Endothelial cell of umbilical vein (primary cell): Measurements from ENCODE around the gene PDE6C. TPM values are rescaled to one million over a fixed set of nuclear protein-coding genes. Genes with fewer than 3 reads are reported as not detected.

Experiments used
- BruUV-seq: library from RNA; stranded (reverse); fragments of 400-500 nt; replicated peaks from 2 replicates; lab custom pipeline; 2021; lab: Mats Ljungman, UMichigan
- CTCF ChIA-PET: fragments of 300-600, 350-600 bp; sonication (Branson Sonifier 250); formaldehyde crosslinking; loops from one replicate; lab custom pipeline; 2021; ENCODE audit warnings: antibody characterized with exemption, inconsistent platforms; lab: Charles Lee
- POLR2A ChIA-PET: fragments of 300-600, 350-600 bp; sonication (Branson Sonifier 250); formaldehyde crosslinking; loops from one replicate; lab custom pipeline; 2021; ENCODE audit warnings: antibody characterized with exemption, inconsistent platforms; lab: Charles Lee
- DNase-seq: peaks from one replicate; pipeline ENCODE4 v3.0.0-alpha.2; 2011; ENCODE audit warnings: low read depth, low spot score
- FAIRE-seq: peaks from 2 replicates; lab custom pipeline; 2011; peaks lifted over from hg19 to GRCh38; lab: Jason Lieb, UNC
- H2AFZ ChIP-seq: 2 replicates; pipeline ENCODE4 v1.6.0; 2012; ENCODE audit warnings: low read depth, low read length, control low read depth, inconsistent platforms
- H3K27ac ChIP-seq: 2 replicates; pipeline ENCODE4 v1.5.1; 2011; ENCODE audit warnings: low read depth, mild to moderate bottlenecking, control low read depth, low read length, moderate library complexity; ENCODE audit not compliant: insufficient read depth
- H3K27me3 ChIP-seq, 2 experiments: 2 replicates each; pipeline versions ENCODE4 v1.6.0 to v1.6.1; 2011; ENCODE audit warnings: low read length in 2 of 2, mixed read lengths in 1 of 2; ENCODE audit not compliant: control insufficient read depth in 2 of 2, insufficient read depth in 2 of 2
- H3K36me3 ChIP-seq, 2 experiments: 2 replicates in 1 of 2; 3 replicates in 1 of 2; pipeline ENCODE4 v1.5.1; 2011; ENCODE audit warnings: low read length in 2 of 2, mild to moderate bottlenecking in 1 of 2, moderate library complexity in 1 of 2; ENCODE audit not compliant: control insufficient read depth in 2 of 2, insufficient read depth in 2 of 2; ENCODE audit errors: extremely low read depth in 1 of 2
- H3K4me1 ChIP-seq: 3 replicates; pipeline ENCODE4 v1.5.1; 2011; ENCODE audit warnings: mild to moderate bottlenecking, low read length; ENCODE audit not compliant: control insufficient read depth, insufficient read depth; ENCODE audit errors: extremely low read depth
- H3K4me2 ChIP-seq: 2 replicates; pipeline ENCODE4 v1.6.1; 2011; ENCODE audit warnings: low read length, control low read depth, mixed read lengths; ENCODE audit not compliant: insufficient read depth
- H3K4me3 ChIP-seq, 3 experiments: fragments of 200-600 bp in 1 of 3; sonication (generic), shearing (Covaris generic) in 1 of 3; replicated peaks in 1 of 3; 2 replicates each; pipeline ENCODE4 v1.5.1; 2011 to 2016; ENCODE audit warnings: control low read depth in 3 of 3, low read length in 3 of 3, mild to moderate bottlenecking in 2 of 3, inconsistent platforms in 1 of 3, low read depth in 1 of 3, moderate library complexity in 1 of 3; ENCODE audit not compliant: insufficient read depth in 1 of 3
- H3K79me2 ChIP-seq: 2 replicates; pipeline ENCODE4 v1.6.0; 2012; ENCODE audit warnings: low read length, inconsistent platforms; ENCODE audit not compliant: control insufficient read depth, insufficient read depth
- H3K9ac ChIP-seq: replicated peaks from 2 replicates; pipeline ENCODE3; 2011; ENCODE audit warnings: low read length, control low read depth; ENCODE audit not compliant: insufficient read depth; ENCODE audit errors: extremely low read depth
- H3K9me1 ChIP-seq: replicated peaks from 3 replicates; pipeline ENCODE4 v1.6.0; 2011; ENCODE audit warnings: mild to moderate bottlenecking, low read length; ENCODE audit not compliant: control insufficient read depth, insufficient read depth; ENCODE audit errors: extremely low read depth
- H3K9me3 ChIP-seq: replicated peaks from 2 replicates; pipeline ENCODE4 v1.5.1; 2012; ENCODE audit warnings: low read length, inconsistent platforms; ENCODE audit not compliant: control insufficient read depth, insufficient read depth
- H4K20me1 ChIP-seq: replicated peaks from 2 replicates; pipeline ENCODE3; 2011; ENCODE audit warnings: mild to moderate bottlenecking, low read length; ENCODE audit not compliant: control insufficient read depth, insufficient read depth; ENCODE audit errors: extremely low read depth
- CTCF ChIP-seq, 2 donors: IDR thresholded peaks; 1 replicate in 1 of 2; 2 replicates in 1 of 2; pipeline ENCODE4 v1.5.1; 2011; ENCODE audit warnings: low read length in 2 of 2, mild to moderate bottlenecking in 2 of 2, moderate library complexity in 2 of 2, control low read depth in 1 of 2, inconsistent platforms in 1 of 2, low read depth in 1 of 2; ENCODE audit not compliant: insufficient read depth in 1 of 2; ENCODE audit errors: extremely low read depth in 1 of 2
- EZH2 ChIP-seq: IDR thresholded peaks from 2 replicates; pipeline ENCODE4 v1.6.1; 2012; ENCODE audit warnings: borderline replicate concordance, low read depth, mild to moderate bottlenecking, moderate library complexity, low read length, inconsistent platforms; ENCODE audit not compliant: severe bottlenecking
- FOS ChIP-seq: IDR thresholded peaks from 2 replicates; pipeline ENCODE4 v1.6.1; 2011; ENCODE audit warnings: mild to moderate bottlenecking, low read length, moderate library complexity, borderline replicate concordance; ENCODE audit not compliant: insufficient read depth
- GATA2 ChIP-seq: IDR thresholded peaks from 2 replicates; pipeline ENCODE4 v1.7.0; 2011; ENCODE audit warnings: low read depth, mild to moderate bottlenecking, moderate library complexity, mixed read lengths, low read length; ENCODE audit not compliant: insufficient read length, insufficient read depth
- JUN ChIP-seq: IDR thresholded peaks from 2 replicates; pipeline ENCODE4 v1.6.1; 2011; ENCODE audit warnings: borderline replicate concordance, low read depth; ENCODE audit not compliant: insufficient read length, insufficient read depth
- MAX ChIP-seq: IDR thresholded peaks from 2 replicates; pipeline ENCODE4 v1.6.1; 2011; ENCODE audit not compliant: insufficient read depth, insufficient read length
- MYC ChIP-seq: IDR thresholded peaks from one replicate; pipeline ENCODE4 v1.6.1; 2011; ENCODE audit warnings: mild to moderate bottlenecking, low read depth, low read length
- POLR2A ChIP-seq: IDR thresholded peaks from 2 replicates; pipeline ENCODE4 v1.6.1; 2012; ENCODE audit warnings: low read depth, mild to moderate bottlenecking, control low read depth, low read length
- POLR2AphosphoS5 ChIP-seq: IDR thresholded peaks from 2 replicates; pipeline ENCODE4 v1.6.1; 2012; ENCODE audit warnings: low read depth, mild to moderate bottlenecking, control low read depth, low read length, moderate library complexity; ENCODE audit not compliant: insufficient read depth
- dilution Hi-C: fragments of 300-500 bp; cut with MboI; formaldehyde crosslinking; loops from one replicate; pipeline ENCODE4 v1.15.0; 2019; ENCODE audit warnings: low sequenced_read_pairs; ENCODE audit not compliant: extremely low pct_ligation_motif_present
- intact Hi-C: fragments of 100-400 bp; cut with micrococcal nuclease; formaldehyde crosslinking; loops from one replicate; pipeline ENCODE4 v1.10.0; 2022
- polyA plus RNA-seq, 4 experiments: library from polyadenylated mRNA; depleted of rRNA in 3 of 4; stranded (reverse) in 3 of 4; unstranded in 1 of 4; fragments of >200 nt; gene quantifications; 2 replicates each; pipeline versions ENCODE4 v1.2.1 to v1.2.3, GENCODE V29; 2011 to 2012; ENCODE audit warnings: missing spikeins in 1 of 4
- total RNA-seq: library from RNA; stranded (reverse); gene quantifications from 2 replicates; pipeline ENCODE4 v1.2.3, GENCODE V29; 2021

The PDE6C gene
- total and polyA plus RNA-seq, 2 donors (not counting 3 experiments of a cell fraction or from before 2014, with no cell fraction given), result not detected

GRCh38 chr10:93593749-93594148, 18.6 kb upstream of the PDE6C start:
- intact Hi-C loops, result no loop called here
- TF ChIP-seq MYC (no peak), CTCF (IDR thresholded peaks at IDR 0.05; ENCODE audit: extremely low read depth in 1 of 2, insufficient read depth in 1 of 2, low read depth in 1 of 2, low read length in 2 of 2) (no peak), EZH2 (no peak), POLR2A (no peak), GATA2 (no peak), JUN (no peak), MAX (no peak), FOS (no peak), POLR2AphosphoS5 (no peak)
- POLR2A ChIA-PET, result no interaction called here
- Histone ChIP-seq H3K9me1 (no peaks in the 10 kb centered on the region), H4K20me1 (no peaks in the 10 kb centered on the region), H2AFZ (no peak overlapping the region), H3K4me1 (no peaks in the 10 kb centered on the region), H3K36me3 (no peaks in the 10 kb centered on the region), H3K27me3 (peaks cover 2 to 3% of the 10 kb centered on the region in 2 experiments), H3K4me2 (no peak overlapping the region), H3K4me3 (no peak overlapping the region), H3K9ac (no peak overlapping the region), H3K27ac (no peak overlapping the region), H3K9me3 (no peaks in the 10 kb centered on the region), H3K79me2 (no peaks in the 10 kb centered on the region)
- DNase-seq (no peak), FAIRE-seq (no peak)
- CTCF ChIA-PET, result no interaction called here
- dilution Hi-C loops, result no loop called here
- BruUV-seq, result no TSS peak
